GM12873 (cell line): ENCODE measurements around the gene SERTM1.

Experiments
- TF ChIP-seq, protein P1 (sequence below): IDR thresholded peaks from 2 replicates; pipeline ENCODE4 v1.5.1; 2012; ENCODE audit warnings: low read depth, mild to moderate bottlenecking, moderate library complexity, low read length, control low read depth; ENCODE audit not compliant: insufficient read depth; ENCODE audit errors: missing control alignments

SERTM1 gene

DNA sequence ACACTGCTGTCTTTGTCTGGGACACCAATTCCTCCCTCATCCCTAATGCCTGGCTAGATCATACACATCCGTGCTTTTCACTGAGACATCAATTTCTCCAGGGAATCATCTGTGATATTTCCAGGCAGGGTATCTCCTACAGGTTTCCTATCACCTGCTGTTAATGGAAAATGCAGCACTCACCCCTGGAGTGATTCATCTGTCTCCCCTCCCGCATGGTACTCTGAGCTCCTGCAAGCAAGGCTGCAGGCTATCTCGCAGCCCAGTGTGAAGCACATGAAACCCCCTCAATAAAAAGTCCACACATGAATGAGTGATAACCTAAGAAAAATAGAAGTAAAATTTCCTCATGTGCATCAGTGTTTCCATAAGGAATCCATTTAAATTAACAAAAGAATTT is 38.5 kb downstream of the SERTM1 start:
- TF ChIP-seq, protein P1, sequence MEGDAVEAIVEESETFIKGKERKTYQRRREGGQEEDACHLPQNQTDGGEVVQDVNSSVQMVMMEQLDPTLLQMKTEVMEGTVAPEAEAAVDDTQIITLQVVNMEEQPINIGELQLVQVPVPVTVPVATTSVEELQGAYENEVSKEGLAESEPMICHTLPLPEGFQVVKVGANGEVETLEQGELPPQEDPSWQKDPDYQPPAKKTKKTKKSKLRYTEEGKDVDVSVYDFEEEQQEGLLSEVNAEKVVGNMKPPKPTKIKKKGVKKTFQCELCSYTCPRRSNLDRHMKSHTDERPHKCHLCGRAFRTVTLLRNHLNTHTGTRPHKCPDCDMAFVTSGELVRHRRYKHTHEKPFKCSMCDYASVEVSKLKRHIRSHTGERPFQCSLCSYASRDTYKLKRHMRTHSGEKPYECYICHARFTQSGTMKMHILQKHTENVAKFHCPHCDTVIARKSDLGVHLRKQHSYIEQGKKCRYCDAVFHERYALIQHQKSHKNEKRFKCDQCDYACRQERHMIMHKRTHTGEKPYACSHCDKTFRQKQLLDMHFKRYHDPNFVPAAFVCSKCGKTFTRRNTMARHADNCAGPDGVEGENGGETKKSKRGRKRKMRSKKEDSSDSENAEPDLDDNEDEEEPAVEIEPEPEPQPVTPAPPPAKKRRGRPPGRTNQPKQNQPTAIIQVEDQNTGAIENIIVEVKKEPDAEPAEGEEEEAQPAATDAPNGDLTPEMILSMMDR, result no peak

DNA sequence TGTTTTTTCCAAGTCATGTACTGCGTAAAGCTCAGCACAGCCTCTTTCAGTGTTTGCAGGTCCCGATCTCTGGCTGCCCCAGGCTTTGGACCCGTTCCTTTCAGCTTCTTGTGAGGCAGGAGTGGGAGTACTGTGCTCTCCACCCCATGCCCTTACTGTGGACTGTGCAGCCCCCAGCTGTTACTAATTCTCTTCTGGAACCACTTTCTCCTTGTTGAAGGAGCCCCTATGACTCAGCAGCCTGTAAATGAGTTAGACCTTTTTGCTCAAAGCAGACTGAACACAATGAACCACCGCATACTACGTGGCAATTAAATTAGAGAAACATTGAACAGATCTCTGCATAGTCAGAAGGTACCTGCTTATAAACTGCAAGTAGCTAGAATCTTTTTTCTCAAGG is 39.0 kb downstream of the SERTM1 start:
- TF ChIP-seq, protein P1, result no peak

DNA sequence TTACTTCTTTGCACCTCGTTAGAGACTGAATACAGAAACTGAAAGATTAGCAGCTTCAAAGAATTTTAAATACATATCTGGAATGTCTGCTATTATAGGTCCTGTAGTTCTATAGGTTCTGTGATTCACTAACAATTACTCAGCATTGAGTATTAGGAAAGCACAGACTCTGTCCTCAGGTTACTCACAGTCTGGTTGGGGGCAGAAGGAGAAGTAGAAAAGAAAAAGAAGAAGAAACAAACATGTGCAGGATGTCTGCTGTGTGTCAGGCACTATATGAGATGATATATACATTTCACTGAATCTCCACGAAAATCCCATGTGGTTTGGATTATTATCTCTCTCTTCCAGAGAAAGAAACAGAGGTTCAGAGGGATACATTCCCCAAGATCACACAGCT is 40.1 kb downstream of the SERTM1 start:
- TF ChIP-seq, protein P1, result no peak

DNA sequence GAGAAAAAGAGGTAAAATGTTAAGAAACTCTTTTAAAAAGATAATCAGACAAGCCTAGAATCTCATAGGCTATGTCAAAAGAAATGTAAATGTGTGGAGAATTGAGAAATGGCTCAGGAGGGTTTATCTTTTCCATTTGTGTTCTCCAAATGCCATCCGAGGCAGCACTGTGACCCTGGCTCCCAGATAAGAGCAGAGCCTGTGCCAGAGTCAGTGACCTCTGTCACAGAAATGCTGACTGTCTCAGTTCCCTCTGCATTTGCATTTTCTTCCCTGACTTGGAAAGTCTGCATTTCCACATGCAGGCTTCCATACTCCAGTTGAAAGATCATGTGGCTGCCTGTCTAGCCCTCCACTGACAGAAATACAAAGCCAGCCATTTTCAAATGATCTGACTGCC is 42.0 kb downstream of the SERTM1 start:
- TF ChIP-seq, protein P1, result no peak

DNA sequence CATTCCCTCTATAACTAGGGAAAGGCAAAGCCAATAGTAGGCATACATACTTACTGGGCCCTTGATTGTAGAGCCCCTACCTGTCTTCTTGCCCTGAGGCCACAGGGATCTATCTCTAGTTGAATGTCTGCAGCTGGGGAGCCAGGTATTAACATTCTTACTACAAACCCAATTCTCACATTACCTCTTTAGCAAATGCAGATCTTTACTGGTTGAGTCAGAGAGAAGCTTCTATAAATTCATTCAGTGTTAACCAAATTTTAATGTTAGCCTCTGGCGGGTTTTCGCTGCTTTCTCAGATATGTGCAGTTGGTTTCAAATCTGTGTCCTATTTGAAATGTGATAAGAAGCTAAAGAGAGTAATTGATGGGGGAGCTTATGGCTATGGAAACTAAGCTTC is 43.2 kb downstream of the SERTM1 start:
- TF ChIP-seq, protein P1, result no peak

DNA sequence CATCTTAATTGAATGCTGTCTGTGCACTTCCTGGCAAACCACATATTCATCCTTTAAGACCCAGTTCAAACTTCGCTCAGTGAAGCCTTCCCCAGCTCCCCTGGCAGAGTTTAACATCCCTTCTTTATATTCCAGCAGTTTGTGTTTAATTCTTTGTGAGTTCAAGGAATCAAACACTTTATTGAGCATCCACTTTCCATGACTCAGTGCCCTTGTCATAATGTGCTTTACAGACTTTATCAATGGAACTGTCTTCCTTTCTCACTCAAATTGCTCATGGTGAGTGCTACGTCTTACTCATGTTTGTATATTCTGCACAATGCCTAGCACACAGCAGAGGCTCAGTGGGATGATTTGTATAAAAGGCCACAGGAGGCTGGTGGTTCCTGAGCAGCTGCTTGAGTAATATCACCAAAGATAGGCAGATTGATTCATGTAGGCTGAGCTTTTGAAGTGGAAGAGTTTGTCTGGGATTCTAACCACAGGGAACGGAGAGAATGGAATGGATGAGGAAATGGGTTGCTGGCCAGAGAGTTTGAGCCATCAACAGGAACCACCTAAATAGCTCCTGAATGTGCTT is 44.2 kb downstream of the SERTM1 start:
- TF ChIP-seq, protein P1, result no peak

DNA sequence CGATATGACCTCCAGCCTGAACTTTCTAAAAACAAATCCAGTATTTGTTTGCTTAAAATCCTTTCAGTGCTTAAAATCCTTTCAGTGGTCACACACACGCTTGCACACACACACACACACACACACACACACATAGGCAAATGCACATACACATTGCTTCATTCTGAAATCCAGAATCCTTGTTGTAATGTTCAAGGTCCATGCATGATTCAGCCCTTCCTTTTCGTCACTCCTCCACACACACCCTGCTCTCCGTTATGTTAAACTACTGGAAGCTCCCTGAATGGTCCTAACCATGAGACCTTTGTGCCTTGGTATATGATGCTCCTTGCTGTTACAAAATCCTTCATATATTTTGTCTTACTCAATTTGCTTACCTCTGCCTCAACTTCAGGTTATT is 44.9 kb downstream of the SERTM1 start:
- TF ChIP-seq, protein P1, result no peak

DNA sequence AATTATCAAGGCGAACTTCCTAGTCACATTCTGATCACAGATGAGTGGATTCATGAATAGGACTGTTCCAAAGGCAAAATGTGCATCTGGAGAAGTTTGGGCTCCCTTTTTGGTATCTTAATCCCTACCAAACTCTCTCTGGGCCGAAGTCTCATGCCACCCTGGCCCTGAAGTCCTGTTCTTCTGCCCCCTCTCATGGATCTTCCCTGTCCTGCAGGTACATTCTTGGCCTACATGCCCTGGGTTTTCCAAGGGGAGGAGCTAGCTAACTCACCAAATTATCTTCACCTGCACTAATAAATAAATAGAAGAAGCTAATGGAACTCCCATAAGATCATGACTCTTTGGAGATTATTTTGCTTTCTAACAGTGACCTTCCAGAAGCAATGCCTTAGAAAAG is 50.3 kb downstream of the SERTM1 start:
- TF ChIP-seq, protein P1, result no peak
